CD4-positive, alpha-beta T cell (primary cell): ENCODE data around the gene ZNF214. TPM values are rescaled to one million over a fixed set of nuclear protein-coding genes. Genes with fewer than 3 reads are reported as not detected.

Source experiments
- ATAC-seq: fragments of 200-7000 bp; cut with Tn5 transposase; one replicate; pipeline ENCODE4 v1.10.0; 2022; ENCODE audit warnings: mild to moderate bottlenecking; ENCODE audit not compliant: poor library complexity
- CTCF ChIA-PET: fragments of 350-600 bp; sonication (Branson Sonifier 250); formaldehyde crosslinking; loops from one replicate; lab custom pipeline; 2021; ENCODE audit warnings: antibody characterized with exemption, inconsistent platforms; lab: Charles Lee
- POLR2A ChIA-PET: fragments of 350-600 bp; sonication (Branson Sonifier 250); formaldehyde crosslinking; loops from one replicate; lab custom pipeline; 2021; ENCODE audit warnings: antibody characterized with exemption, inconsistent platforms; lab: Charles Lee
- DNase-seq, 14 experiments: peaks; one replicate each; pipeline ENCODE4 v3.0.0-alpha.2; 2013 to 2020; ENCODE audit warnings: mixed read lengths in 2 of 14
- H3K27ac ChIP-seq, 2 donors: one replicate each; pipeline versions ENCODE4 v1.5.1 to v1.7.0; 2013; ENCODE audit warnings: low read length in 2 of 2, low read depth in 1 of 2, mild to moderate bottlenecking in 1 of 2
- H3K27me3 ChIP-seq, 2 experiments: 1 replicate in 1 of 2; 2 replicates in 1 of 2; pipeline versions ENCODE4 v1.6.1 to v1.7.0; 2013; ENCODE audit warnings: low read length in 2 of 2, control low read depth in 1 of 2, mild to moderate bottlenecking in 1 of 2, moderate library complexity in 1 of 2; ENCODE audit not compliant: insufficient read depth in 2 of 2, control insufficient read depth in 1 of 2
- H3K36me3 ChIP-seq: one replicate; pipeline ENCODE4 v1.6.1; 2013; ENCODE audit warnings: low read length, control low read depth; ENCODE audit not compliant: insufficient read depth
- H3K4me1 ChIP-seq: one replicate; pipeline ENCODE4 v1.6.1; 2013; ENCODE audit warnings: low read length, control low read depth; ENCODE audit not compliant: insufficient read depth
- H3K4me3 ChIP-seq: one replicate; pipeline ENCODE4 v1.5.1; 2013; ENCODE audit warnings: mild to moderate bottlenecking, low read length, moderate library complexity
- H3K9me3 ChIP-seq, 2 experiments: 1 replicate in 1 of 2; 2 replicates in 1 of 2; pipeline versions ENCODE4 v1.6.1 to v1.7.0; 2013; ENCODE audit warnings: low read length in 2 of 2, mild to moderate bottlenecking in 2 of 2, control low read depth in 1 of 2, moderate library complexity in 1 of 2; ENCODE audit not compliant: control insufficient read depth in 1 of 2, insufficient read depth in 1 of 2
- H3K27ac Mint-ChIP-seq: one replicate; pipeline ENCODE4 v1.8.0; 2020; ENCODE audit warnings: mixed read lengths
- H3K27me3 Mint-ChIP-seq: one replicate; pipeline ENCODE4 v1.8.0; 2021; ENCODE audit warnings: mixed read lengths
- H3K36me3 Mint-ChIP-seq: one replicate; pipeline ENCODE4 v1.8.0; 2021; ENCODE audit warnings: low read depth, mixed read lengths
- H3K4me1 Mint-ChIP-seq: one replicate; pipeline ENCODE4 v1.8.0; 2021; ENCODE audit warnings: low read depth, mixed read lengths
- H3K4me3 Mint-ChIP-seq: one replicate; pipeline ENCODE4 v1.8.0; 2020; ENCODE audit warnings: mild to moderate bottlenecking, mixed read lengths
- H3K9me3 Mint-ChIP-seq: one replicate; pipeline ENCODE4 v1.8.0; 2020; ENCODE audit warnings: mixed read lengths
- intact Hi-C, 2 experiments: fragments of 100-400 bp; cut with DNase I in 1 of 2; cut with micrococcal nuclease in 1 of 2; formaldehyde crosslinking; loops; one replicate each; pipeline versions ENCODE4 v1.15.1 to v1.9.0; 2023 to 2025; cut with DNase I, micrococcal nuclease
- total RNA-seq, 174 experiments: library from RNA in 2 of 174; stranded (reverse) in 2 of 174; gene quantifications; one replicate each; pipeline ENCODE4 v1.2.3 and lab custom pipeline; 2021 to 2026
- TF ChIP-seq, protein P1 (sequence below): fragments of 200-600 bp; IDR thresholded peaks from one replicate; pipeline ENCODE4 v1.8.0; 2022; ENCODE audit warnings: antibody characterized with exemption, mild to moderate bottlenecking

The ZNF214 gene
- total RNA-seq, 2 experiments from 2014 or later, result not detected

DNA sequence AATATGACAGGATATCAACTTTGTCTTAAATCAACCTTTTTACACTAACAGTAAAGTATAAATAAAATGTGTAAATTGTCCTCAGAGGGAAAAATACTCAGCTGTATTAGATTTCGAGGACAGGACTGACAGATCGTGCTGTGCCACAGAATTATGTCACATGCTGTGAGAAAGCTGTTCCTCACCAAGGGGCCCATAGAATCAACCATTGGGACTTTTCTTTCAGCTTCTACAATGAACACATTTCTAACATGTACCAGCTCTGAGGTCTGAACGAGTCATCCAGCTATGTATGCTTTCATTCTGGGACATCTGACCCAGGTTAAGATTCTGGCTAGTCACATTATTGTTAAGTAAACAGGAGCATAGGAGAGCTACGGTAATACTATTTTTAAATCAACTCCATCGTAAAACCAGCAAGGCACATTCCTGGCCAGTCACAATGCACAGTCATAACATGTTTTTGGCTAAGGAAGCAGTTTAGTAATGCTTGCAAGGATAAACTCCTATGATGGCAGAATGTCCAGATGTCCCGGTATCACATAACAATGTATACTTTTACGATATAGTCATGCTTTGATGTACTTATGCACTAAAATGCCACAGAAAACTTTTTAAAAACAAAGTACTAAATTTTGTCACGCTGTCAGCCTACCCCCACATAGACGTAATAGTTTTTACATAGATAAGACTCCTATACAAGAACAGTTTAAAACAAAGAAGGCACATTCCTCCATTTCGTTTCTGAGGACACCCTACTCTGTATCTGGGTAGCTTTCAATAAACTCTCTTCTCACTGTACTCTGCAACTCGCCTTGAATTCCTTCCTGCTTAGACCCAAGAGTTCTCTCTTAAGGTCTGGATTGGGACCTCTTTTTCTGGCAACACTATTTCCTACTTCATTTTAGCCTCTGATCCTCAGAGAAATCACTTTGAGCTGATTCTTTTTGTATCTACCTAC, 27.4 kb downstream of the ZNF214 start:
- ChIA-PET CTCF (interaction anchor here (1.7 kb wide), 1 partner anchor 15 kb away, joined by 4 read pairs; no protein-coding TSS in a partner anchor), POLR2A (no interaction called here)
- Mint-ChIP-seq H3K27ac (no peak overlapping the region), H3K36me3 (no peaks in the 10 kb centered on the region), H3K4me3 (no peak overlapping the region), H3K9me3 (no peaks in the 10 kb centered on the region), H3K4me1 (no peaks in the 10 kb centered on the region), H3K27me3 (peaks cover 2% of the 10 kb centered on the region)
- Histone ChIP-seq H3K36me3 (no peaks in the 10 kb centered on the region), H3K27ac (no peak overlapping the region), H3K4me3 (no peak overlapping the region), H3K27me3 (no peaks in the 10 kb centered on the region), H3K9me3 (no peaks in the 10 kb centered on the region), H3K4me1 (no peaks in the 10 kb centered on the region)
- TF ChIP-seq, protein P1, sequence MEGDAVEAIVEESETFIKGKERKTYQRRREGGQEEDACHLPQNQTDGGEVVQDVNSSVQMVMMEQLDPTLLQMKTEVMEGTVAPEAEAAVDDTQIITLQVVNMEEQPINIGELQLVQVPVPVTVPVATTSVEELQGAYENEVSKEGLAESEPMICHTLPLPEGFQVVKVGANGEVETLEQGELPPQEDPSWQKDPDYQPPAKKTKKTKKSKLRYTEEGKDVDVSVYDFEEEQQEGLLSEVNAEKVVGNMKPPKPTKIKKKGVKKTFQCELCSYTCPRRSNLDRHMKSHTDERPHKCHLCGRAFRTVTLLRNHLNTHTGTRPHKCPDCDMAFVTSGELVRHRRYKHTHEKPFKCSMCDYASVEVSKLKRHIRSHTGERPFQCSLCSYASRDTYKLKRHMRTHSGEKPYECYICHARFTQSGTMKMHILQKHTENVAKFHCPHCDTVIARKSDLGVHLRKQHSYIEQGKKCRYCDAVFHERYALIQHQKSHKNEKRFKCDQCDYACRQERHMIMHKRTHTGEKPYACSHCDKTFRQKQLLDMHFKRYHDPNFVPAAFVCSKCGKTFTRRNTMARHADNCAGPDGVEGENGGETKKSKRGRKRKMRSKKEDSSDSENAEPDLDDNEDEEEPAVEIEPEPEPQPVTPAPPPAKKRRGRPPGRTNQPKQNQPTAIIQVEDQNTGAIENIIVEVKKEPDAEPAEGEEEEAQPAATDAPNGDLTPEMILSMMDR, result no peak
- DNase-seq, result no peak
- ATAC-seq, result no peak
- intact Hi-C loops, result no loop called here

DNA sequence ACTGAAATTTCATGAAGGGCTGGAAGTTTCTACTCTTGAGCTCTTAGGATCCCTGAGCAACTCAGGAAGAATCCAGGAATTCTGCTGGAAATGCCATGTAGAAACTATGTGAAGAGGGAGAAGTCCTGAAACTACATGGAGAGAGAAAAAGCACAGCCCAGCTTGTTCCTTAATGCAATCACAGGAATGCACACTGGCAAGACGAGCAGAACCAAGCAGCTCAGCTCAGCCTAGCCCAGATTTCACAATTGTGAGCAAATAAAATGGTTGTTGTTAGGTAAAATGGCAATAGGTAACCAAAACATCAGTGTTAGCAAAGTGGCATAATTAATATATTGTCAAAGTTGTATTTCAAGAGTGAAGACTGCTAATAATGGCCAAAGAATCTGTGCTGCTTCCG, 28.1 kb downstream of the ZNF214 start:
- ATAC-seq (no peak), DNase-seq (no peak)
- no peaks in the 10 kb centered on the region for H3K27me3 ChIP-seq
- CTCF ChIA-PET, result interaction anchor here (1.7 kb wide), 1 partner anchor 16 kb away, joined by 4 read pairs; no protein-coding TSS in a partner anchor
- TF ChIP-seq, protein P1, result no peak
- H3K27ac ChIP-seq, result no peak overlapping the region
- H3K4me1 Mint-ChIP-seq, result no peaks in the 10 kb centered on the region
- POLR2A ChIA-PET, result no interaction called here
- no peaks in the 10 kb centered on the region for H3K9me3 ChIP-seq
- no peak overlapping the region for H3K4me3 Mint-ChIP-seq
- no peaks in the 10 kb centered on the region for H3K9me3 Mint-ChIP-seq
- H3K27ac Mint-ChIP-seq, result no peak overlapping the region
- intact Hi-C loops, result no loop called here
- H3K36me3 ChIP-seq, result no peaks in the 10 kb centered on the region
- no peak overlapping the region for H3K4me3 ChIP-seq
- no peaks in the 10 kb centered on the region for H3K4me1 ChIP-seq
- no peaks in the 10 kb centered on the region for H3K27me3 Mint-ChIP-seq
- no peaks in the 10 kb centered on the region for H3K36me3 Mint-ChIP-seq

DNA sequence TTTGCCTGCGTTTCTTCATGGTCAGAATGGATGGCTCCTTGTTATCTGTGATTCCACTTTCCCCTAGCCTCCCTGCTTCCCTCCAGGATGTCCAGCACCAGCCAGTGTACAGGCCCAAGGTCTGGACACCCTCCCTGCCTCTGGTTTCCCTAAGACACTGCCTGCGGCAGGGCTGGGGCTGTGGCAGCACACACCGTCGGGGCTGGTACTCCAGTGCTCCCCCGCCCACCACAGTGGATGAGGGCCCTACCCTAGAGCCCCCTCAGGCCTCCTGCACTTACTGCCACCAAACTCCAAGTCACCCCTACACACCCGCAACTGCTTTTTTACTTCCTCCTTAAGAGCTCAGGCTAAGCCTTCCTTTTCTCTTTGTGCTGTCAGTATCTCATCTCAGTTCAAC, 28.9 kb downstream of the ZNF214 start:
- no peaks in the 10 kb centered on the region for H3K9me3 ChIP-seq
- H3K36me3 ChIP-seq, result no peaks in the 10 kb centered on the region
- no peak overlapping the region for H3K27ac ChIP-seq
- ChIA-PET CTCF (interaction anchor here (1.7 kb wide), 1 partner anchor 16 kb away, joined by 4 read pairs; no protein-coding TSS in a partner anchor), POLR2A (no interaction called here)
- ATAC-seq (no peak), DNase-seq (no peak)
- intact Hi-C loops, result no loop called here
- Mint-ChIP-seq H3K27ac (no peak overlapping the region), H3K4me1 (no peaks in the 10 kb centered on the region), H3K9me3 (no peaks in the 10 kb centered on the region), H3K27me3 (no peaks in the 10 kb centered on the region), H3K4me3 (no peak overlapping the region), H3K36me3 (no peaks in the 10 kb centered on the region)
- TF ChIP-seq, protein P1, result no peak
- no peak overlapping the region for H3K4me3 ChIP-seq
- no peaks in the 10 kb centered on the region for H3K4me1 ChIP-seq
- no peaks in the 10 kb centered on the region for H3K27me3 ChIP-seq
